Measurements from ENCODE around the gene CHI3L2. TPM values are rescaled to one million over a fixed set of nuclear protein-coding genes. Genes with fewer than 3 reads are reported as not detected.

The CHI3L2 gene
- total and polyA plus RNA-seq, 2 of the 13 experiments (the other 11 are each of a cell fraction or from before 2014, with no cell fraction given), result 0.46 to 1.7 TPM

DNA sequence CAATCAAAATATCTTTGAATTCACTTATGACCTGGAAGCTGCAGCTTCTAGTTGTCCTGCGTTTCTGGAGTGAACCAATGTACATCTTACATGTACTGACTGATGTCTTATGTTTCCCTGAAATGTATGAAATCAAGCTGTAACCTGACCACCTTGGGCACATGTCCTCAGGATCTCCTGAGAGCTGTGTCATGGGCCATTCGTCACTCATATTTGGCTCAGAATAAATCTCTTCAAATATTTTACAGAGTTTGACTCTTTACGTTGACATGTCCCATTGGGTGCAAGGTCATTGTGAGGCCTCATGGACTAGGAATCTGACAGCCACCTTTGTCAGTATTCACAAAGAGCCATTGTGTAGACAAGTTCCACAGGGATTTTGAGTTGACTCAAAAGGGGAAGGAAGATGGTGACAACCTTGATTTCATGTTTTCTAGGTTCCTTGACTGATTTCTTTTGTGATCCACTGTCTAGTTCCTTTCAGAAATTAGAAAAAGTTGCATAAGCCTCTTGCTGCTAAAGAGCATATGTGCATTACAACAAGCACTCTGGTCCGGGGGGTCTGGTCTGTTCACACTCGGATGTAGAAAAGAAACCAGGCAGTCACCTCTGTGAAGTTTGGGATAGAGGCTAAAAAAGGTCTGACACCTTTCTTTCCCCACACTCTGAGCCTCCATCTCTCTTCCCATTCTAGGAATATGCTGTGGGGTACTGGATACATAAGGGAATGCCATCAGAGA lies 10.7 kb downstream of the CHI3L2 start (continued):
- TF ChIP-seq, protein P1, sequence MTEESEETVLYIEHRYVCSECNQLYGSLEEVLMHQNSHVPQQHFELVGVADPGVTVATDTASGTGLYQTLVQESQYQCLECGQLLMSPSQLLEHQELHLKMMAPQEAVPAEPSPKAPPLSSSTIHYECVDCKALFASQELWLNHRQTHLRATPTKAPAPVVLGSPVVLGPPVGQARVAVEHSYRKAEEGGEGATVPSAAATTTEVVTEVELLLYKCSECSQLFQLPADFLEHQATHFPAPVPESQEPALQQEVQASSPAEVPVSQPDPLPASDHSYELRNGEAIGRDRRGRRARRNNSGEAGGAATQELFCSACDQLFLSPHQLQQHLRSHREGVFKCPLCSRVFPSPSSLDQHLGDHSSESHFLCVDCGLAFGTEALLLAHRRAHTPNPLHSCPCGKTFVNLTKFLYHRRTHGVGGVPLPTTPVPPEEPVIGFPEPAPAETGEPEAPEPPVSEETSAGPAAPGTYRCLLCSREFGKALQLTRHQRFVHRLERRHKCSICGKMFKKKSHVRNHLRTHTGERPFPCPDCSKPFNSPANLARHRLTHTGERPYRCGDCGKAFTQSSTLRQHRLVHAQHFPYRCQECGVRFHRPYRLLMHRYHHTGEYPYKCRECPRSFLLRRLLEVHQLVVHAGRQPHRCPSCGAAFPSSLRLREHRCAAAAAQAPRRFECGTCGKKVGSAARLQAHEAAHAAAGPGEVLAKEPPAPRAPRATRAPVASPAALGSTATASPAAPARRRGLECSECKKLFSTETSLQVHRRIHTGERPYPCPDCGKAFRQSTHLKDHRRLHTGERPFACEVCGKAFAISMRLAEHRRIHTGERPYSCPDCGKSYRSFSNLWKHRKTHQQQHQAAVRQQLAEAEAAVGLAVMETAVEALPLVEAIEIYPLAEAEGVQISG (CRISPR knock-in tag; IDR thresholded peaks at IDR 0.05), result no peak
- TF ChIP-seq ZNF737 (CRISPR knock-in tag; IDR thresholded peaks at IDR 0.05; ENCODE audit: borderline replicate concordance) (no peak), ZNF543 (CRISPR knock-in tag; IDR thresholded peaks at IDR 0.05) (no peak), POGZ (CRISPR knock-in tag; IDR thresholded peaks at IDR 0.05) (peak; percentile 76), NCOA2 (CRISPR knock-in tag; IDR thresholded peaks at IDR 0.05) (peak; percentile 84), PAF1 (CRISPR knock-in tag; IDR thresholded peaks at IDR 0.05) (no peak), HMGXB3 (CRISPR knock-in tag; IDR thresholded peaks at IDR 0.05; ENCODE audit: borderline replicate concordance) (no peak), DNMT3B (CRISPR knock-in tag; conservative IDR thresholded peaks at IDR 0.05) (0 out of 2 replicates have a peak, but pooled peaks have one; percentile 43), NFKB2 (CRISPR knock-in tag; IDR thresholded peaks at IDR 0.05; ENCODE audit: borderline replicate concordance) (no peak), SMAD3 (CRISPR knock-in tag; IDR thresholded peaks at IDR 0.05) (no peak), ZNF180 (CRISPR knock-in tag; IDR thresholded peaks at IDR 0.05; ENCODE audit: borderline replicate concordance, low read depth) (no peak), ZNF34 (CRISPR knock-in tag; IDR thresholded peaks at IDR 0.05; ENCODE audit: borderline replicate concordance) (no peak), SRSF9 (IDR thresholded peaks at IDR 0.05; ENCODE audit: borderline replicate concordance, insufficient read depth, low read depth, low read length, poor library complexity, severe bottlenecking) (no peak), ZBTB21 (CRISPR knock-in tag; IDR thresholded peaks at IDR 0.05) (no peak), CREB1 (IDR thresholded peaks at IDR 0.05) (no peak), CREB1 (CRISPR knock-in tag; IDR thresholded peaks at IDR 0.05) (peak; percentile 43; the same call in 1 of the 2 replicates), TAF1 (CRISPR knock-in tag; IDR thresholded peaks at IDR 0.05) (no peak), ZEB1 (IDR thresholded peaks at IDR 0.05; ENCODE audit: insufficient replicate concordance, low read depth) (no peak), MIER3 (CRISPR knock-in tag; IDR thresholded peaks at IDR 0.05; ENCODE audit: borderline replicate concordance) (peak; percentile 11; the same call in 1 of the 2 replicates), ZNF607 (CRISPR knock-in tag; IDR thresholded peaks at IDR 0.05; ENCODE audit: borderline replicate concordance) (no peak)
- TF ChIP-seq, protein P2, sequence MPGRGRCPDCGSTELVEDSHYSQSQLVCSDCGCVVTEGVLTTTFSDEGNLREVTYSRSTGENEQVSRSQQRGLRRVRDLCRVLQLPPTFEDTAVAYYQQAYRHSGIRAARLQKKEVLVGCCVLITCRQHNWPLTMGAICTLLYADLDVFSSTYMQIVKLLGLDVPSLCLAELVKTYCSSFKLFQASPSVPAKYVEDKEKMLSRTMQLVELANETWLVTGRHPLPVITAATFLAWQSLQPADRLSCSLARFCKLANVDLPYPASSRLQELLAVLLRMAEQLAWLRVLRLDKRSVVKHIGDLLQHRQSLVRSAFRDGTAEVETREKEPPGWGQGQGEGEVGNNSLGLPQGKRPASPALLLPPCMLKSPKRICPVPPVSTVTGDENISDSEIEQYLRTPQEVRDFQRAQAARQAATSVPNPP (CRISPR knock-in tag; IDR thresholded peaks at IDR 0.05), result no peak

Measured in HepG2 (cell line).